WTC11 (cell line): ENCODE measurements around the gene SPOCK1. TPM values are rescaled to one million over a fixed set of nuclear protein-coding genes. Genes with fewer than 3 reads are reported as not detected.

Experiments used
- ATAC-seq: fragments of 200-7000 bp; cut with Tn5 transposase; 2 replicates; pipeline ENCODE4 v1.10.0; 2021; ENCODE audit warnings: mild to moderate bottlenecking, moderate library complexity
- CTCF ChIA-PET: fragments of 300-600 bp; sonication (Branson Sonifier 250); formaldehyde crosslinking; loops from one replicate; lab custom pipeline; 2021; ENCODE audit warnings: antibody characterized with exemption; lab: Charles Lee
- POLR2A ChIA-PET: fragments of 350-600 bp; sonication (Branson Sonifier 250); formaldehyde crosslinking; loops from one replicate; lab custom pipeline; 2021; ENCODE audit warnings: antibody characterized with exemption; lab: Charles Lee
- DNase-seq: peaks from one replicate; pipeline ENCODE4 v3.0.0; 2021; ENCODE audit warnings: low spot score
- H3K27ac Mint-ChIP-seq: 2 replicates; pipeline ENCODE4 v1.8.0; 2021; ENCODE audit warnings: mixed read lengths
- H3K27me3 Mint-ChIP-seq: 2 replicates; pipeline ENCODE4 v1.8.0; 2021; ENCODE audit warnings: low read depth, mild to moderate bottlenecking, moderate library complexity, mixed read lengths
- H3K36me3 Mint-ChIP-seq: 2 replicates; pipeline ENCODE4 v1.8.0; 2021; ENCODE audit warnings: mixed read lengths
- H3K4me1 Mint-ChIP-seq: 2 replicates; pipeline ENCODE4 v1.8.0; 2022; ENCODE audit warnings: mixed read lengths
- H3K4me3 Mint-ChIP-seq: 2 replicates; pipeline ENCODE4 v1.8.0; 2021; ENCODE audit warnings: mild to moderate bottlenecking, moderate library complexity, mixed read lengths
- H3K9me3 Mint-ChIP-seq: 2 replicates; pipeline ENCODE4 v1.8.0; 2021; ENCODE audit warnings: mixed read lengths
- ATF1 ChIP-seq: sonication (generic); formaldehyde crosslinking; IDR thresholded peaks from 2 replicates; pipeline ENCODE4 v1.8.1; 2023; ENCODE audit warnings: mild to moderate bottlenecking, moderate library complexity, missing genetic modification reagents
- CREB1 ChIP-seq: sonication (generic); formaldehyde crosslinking; IDR thresholded peaks from 2 replicates; pipeline ENCODE4 v1.8.0; 2023; ENCODE audit warnings: mild to moderate bottlenecking, missing genetic modification reagents
- ETV6 ChIP-seq: sonication (generic); formaldehyde crosslinking; IDR thresholded peaks from 2 replicates; pipeline ENCODE4 v1.8.1; 2022; ENCODE audit warnings: mild to moderate bottlenecking, missing genetic modification reagents
- GTF2I ChIP-seq: fragments of 250-450 bp; sonication (Bioruptor Pico); conservative IDR thresholded peaks from 2 replicates; pipeline ENCODE4 v1.4.0; 2021; ENCODE audit warnings: mild to moderate bottlenecking
- NR2C2 ChIP-seq: sonication (generic); formaldehyde crosslinking; IDR thresholded peaks from 2 replicates; pipeline ENCODE4 v1.8.0; 2022; ENCODE audit warnings: mild to moderate bottlenecking, missing genetic modification reagents
- OVOL2 ChIP-seq: fragments of 250-450 bp; sonication (Bioruptor Pico); IDR thresholded peaks from 2 replicates; pipeline ENCODE4 v1.9.0; 2021; ENCODE audit warnings: mild to moderate bottlenecking, borderline replicate concordance
- SP1 ChIP-seq: sonication (generic); formaldehyde crosslinking; conservative IDR thresholded peaks from 2 replicates; pipeline ENCODE4 v1.8.1; 2022; ENCODE audit warnings: missing genetic modification reagents
- TEAD4 ChIP-seq: sonication (generic); formaldehyde crosslinking; IDR thresholded peaks from 2 replicates; pipeline ENCODE4 v1.8.0; 2022; ENCODE audit warnings: mild to moderate bottlenecking, missing genetic modification reagents
- ZNF138 ChIP-seq: sonication (generic); formaldehyde crosslinking; conservative IDR thresholded peaks from 2 replicates; pipeline ENCODE4 v1.8.1; 2022; ENCODE audit warnings: mild to moderate bottlenecking, moderate library complexity, missing genetic modification reagents
- ZNF219 ChIP-seq: sonication (generic); formaldehyde crosslinking; IDR thresholded peaks from 2 replicates; pipeline ENCODE4 v1.8.0; 2023; ENCODE audit warnings: missing genetic modification reagents, mild to moderate bottlenecking, borderline replicate concordance
- ZNF232 ChIP-seq: sonication (generic); formaldehyde crosslinking; IDR thresholded peaks from 2 replicates; pipeline ENCODE4 v1.8.0; 2022; ENCODE audit warnings: mild to moderate bottlenecking, missing genetic modification reagents
- ZNF671 ChIP-seq: fragments of 250-450 bp; sonication (Bioruptor Pico); IDR thresholded peaks from 2 replicates; pipeline ENCODE4 v1.8.0; 2021; ENCODE audit warnings: mild to moderate bottlenecking
- total RNA-seq: library from RNA; stranded (reverse); gene quantifications from 3 replicates; pipeline ENCODE4 v1.2.3, GENCODE V29; 2021
- TF ChIP-seq, protein P1 (sequence below): sonication (generic); formaldehyde crosslinking; conservative IDR thresholded peaks from 2 replicates; pipeline ENCODE4 v1.8.1; 2023; ENCODE audit warnings: mild to moderate bottlenecking, low read depth, missing genetic modification reagents, moderate library complexity
- TF ChIP-seq, protein P2 (sequence below): fragments of 200-600 bp; IDR thresholded peaks from 2 replicates; pipeline ENCODE4 v1.8.0; 2022; ENCODE audit warnings: antibody characterized with exemption
- TF ChIP-seq, protein P3 (sequence below): fragments of 250-450 bp; sonication (Bioruptor Pico); conservative IDR thresholded peaks from 2 replicates; pipeline ENCODE4 v1.9.0; 2021; ENCODE audit warnings: mild to moderate bottlenecking
- TF ChIP-seq, protein P4 (sequence below): sonication (generic); formaldehyde crosslinking; conservative IDR thresholded peaks from 2 replicates; pipeline ENCODE4 v1.8.1; 2022; ENCODE audit warnings: mild to moderate bottlenecking, missing genetic modification reagents
- TF ChIP-seq, protein P5 (sequence below): sonication (generic); formaldehyde crosslinking; IDR thresholded peaks from 2 replicates; pipeline ENCODE4 v1.8.1; 2022; ENCODE audit warnings: low read depth, mild to moderate bottlenecking, moderate library complexity, missing genetic modification reagents, borderline replicate concordance
- TF ChIP-seq, protein P6 (sequence below): fragments of 250-450 bp; sonication (Bioruptor Pico); IDR thresholded peaks from 2 replicates; pipeline ENCODE4 v1.8.0; 2021; ENCODE audit warnings: mild to moderate bottlenecking

SPOCK1 gene
- total RNA-seq, 1 experiment from 2014 or later: 15.2 TPM

DNA sequence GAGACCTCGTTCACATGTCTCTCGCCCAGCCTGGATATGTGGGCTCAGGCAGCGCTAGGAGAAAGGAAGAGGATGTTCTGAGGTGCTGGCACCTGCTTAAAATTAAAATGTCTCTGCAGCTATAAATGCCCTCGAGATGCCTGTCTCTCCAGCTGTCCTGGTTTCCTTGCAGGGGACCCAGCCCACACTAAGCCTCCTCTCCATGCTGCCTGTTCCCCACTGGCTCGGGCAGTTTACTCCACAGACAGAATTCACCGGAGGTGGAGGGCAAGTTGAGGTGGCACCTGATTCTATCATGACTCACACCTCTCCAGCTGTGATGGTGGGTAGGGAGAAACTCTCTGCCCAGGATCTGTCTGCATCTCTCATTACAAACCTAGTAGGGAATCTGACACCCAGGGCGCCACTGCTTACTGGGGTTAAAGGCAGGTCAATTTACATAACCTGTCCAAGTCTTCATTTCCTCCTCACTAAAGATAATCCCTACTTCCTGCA, 420.9 kb downstream of the SPOCK1 start:
- Mint-ChIP-seq H3K36me3 (no peaks in the 10 kb centered on the region), H3K4me1 (peaks cover 31% of the 10 kb centered on the region), H3K27ac (no peak overlapping the region), H3K27me3 (no peaks in the 10 kb centered on the region), H3K4me3 (no peak overlapping the region), H3K9me3 (no peaks in the 10 kb centered on the region)
- ChIA-PET POLR2A (interaction anchor here (1.2 kb wide), 1 partner anchor 9 kb away, joined by 3 read pairs; no protein-coding TSS in a partner anchor), CTCF (interaction anchor here (0.9 to 2.0 kb wide), 3 partner anchors 10 to 242 kb away, joined by 4 to 6 read pairs (median 4); no protein-coding TSS in a partner anchor)
- ATAC-seq: no peak
- TF ChIP-seq NR2C2 (no peak), ETV6 (CRISPR knock-in tag) (peak; percentile 61; the same call in 1 of the 2 replicates)
- DNase-seq: no peak

DNA sequence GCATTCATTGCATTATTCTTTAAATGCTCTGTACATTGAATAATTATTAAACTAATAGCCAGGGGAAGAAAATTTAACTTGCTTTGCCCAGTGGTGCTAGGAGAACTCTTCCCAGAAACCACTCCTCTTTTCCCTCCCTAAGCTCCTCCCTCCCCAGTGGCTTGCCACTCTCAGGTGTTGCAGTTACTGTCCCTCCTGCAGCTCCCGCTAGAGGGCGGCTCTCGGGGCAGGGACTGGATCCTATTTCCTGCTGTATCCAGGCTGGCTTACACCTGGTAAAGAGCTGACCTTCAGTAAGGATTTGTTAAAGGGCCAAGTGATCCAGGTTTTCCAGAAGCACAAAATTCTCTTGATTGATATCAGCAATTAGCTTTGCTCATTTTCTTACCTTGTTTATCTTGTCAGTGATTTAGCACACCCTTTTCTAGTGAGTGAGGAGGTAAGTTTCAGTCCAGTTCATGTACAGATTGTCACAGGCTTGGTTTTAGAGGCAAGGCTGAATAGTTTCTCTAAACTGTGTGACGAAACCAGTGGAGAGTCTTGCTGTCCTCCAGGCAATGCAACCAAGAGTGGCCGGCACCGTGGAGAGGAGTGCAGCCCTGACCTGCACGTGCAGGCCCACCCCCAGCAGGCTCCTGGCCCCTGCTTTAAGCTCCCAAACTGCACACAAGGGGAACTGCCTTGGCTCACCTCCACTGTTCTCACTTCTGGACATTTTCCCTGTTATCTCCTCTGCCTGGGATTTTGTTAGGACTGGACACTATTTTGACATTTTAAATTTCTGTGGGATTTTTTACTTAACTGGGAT, 423.8 kb downstream of the SPOCK1 start:
- peaks cover 24% of the 10 kb centered on the region for H3K4me1 Mint-ChIP-seq
- ATAC-seq (peak; percentile 100), DNase-seq (peak; percentile 94)
- TF ChIP-seq, protein P1, sequence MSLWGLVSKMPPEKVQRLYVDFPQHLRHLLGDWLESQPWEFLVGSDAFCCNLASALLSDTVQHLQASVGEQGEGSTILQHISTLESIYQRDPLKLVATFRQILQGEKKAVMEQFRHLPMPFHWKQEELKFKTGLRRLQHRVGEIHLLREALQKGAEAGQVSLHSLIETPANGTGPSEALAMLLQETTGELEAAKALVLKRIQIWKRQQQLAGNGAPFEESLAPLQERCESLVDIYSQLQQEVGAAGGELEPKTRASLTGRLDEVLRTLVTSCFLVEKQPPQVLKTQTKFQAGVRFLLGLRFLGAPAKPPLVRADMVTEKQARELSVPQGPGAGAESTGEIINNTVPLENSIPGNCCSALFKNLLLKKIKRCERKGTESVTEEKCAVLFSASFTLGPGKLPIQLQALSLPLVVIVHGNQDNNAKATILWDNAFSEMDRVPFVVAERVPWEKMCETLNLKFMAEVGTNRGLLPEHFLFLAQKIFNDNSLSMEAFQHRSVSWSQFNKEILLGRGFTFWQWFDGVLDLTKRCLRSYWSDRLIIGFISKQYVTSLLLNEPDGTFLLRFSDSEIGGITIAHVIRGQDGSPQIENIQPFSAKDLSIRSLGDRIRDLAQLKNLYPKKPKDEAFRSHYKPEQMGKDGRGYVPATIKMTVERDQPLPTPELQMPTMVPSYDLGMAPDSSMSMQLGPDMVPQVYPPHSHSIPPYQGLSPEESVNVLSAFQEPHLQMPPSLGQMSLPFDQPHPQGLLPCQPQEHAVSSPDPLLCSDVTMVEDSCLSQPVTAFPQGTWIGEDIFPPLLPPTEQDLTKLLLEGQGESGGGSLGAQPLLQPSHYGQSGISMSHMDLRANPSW (CRISPR knock-in tag): no peak
- no peak for TF ChIP-seq ZNF138 (CRISPR knock-in tag)
- TF ChIP-seq SP1 (CRISPR knock-in tag): 0 out of 2 replicates have a peak, but pooled peaks have one; percentile 19
- TF ChIP-seq TEAD4 (CRISPR knock-in tag): no peak
- TF ChIP-seq, protein P2, sequence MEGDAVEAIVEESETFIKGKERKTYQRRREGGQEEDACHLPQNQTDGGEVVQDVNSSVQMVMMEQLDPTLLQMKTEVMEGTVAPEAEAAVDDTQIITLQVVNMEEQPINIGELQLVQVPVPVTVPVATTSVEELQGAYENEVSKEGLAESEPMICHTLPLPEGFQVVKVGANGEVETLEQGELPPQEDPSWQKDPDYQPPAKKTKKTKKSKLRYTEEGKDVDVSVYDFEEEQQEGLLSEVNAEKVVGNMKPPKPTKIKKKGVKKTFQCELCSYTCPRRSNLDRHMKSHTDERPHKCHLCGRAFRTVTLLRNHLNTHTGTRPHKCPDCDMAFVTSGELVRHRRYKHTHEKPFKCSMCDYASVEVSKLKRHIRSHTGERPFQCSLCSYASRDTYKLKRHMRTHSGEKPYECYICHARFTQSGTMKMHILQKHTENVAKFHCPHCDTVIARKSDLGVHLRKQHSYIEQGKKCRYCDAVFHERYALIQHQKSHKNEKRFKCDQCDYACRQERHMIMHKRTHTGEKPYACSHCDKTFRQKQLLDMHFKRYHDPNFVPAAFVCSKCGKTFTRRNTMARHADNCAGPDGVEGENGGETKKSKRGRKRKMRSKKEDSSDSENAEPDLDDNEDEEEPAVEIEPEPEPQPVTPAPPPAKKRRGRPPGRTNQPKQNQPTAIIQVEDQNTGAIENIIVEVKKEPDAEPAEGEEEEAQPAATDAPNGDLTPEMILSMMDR: peak; percentile 68
- H3K27me3 Mint-ChIP-seq: no peaks in the 10 kb centered on the region
- H3K9me3 Mint-ChIP-seq: no peaks in the 10 kb centered on the region
- ChIA-PET POLR2A (interaction anchor here (0.6 to 0.7 kb wide), 2 partner anchors 198 to 982 kb away, joined by 3 to 4 read pairs; no protein-coding TSS in a partner anchor), CTCF (interaction anchor here (0.5 to 2.1 kb wide), 71 partner anchors 8 to 1514 kb away, joined by 3 to 31 read pairs (median 4); no protein-coding TSS in a partner anchor)
- peak overlapping the region; percentile 13; the same call in 1 of the 2 replicates for H3K27ac Mint-ChIP-seq
- H3K36me3 Mint-ChIP-seq: no peaks in the 10 kb centered on the region
- H3K4me3 Mint-ChIP-seq: no peak overlapping the region

DNA sequence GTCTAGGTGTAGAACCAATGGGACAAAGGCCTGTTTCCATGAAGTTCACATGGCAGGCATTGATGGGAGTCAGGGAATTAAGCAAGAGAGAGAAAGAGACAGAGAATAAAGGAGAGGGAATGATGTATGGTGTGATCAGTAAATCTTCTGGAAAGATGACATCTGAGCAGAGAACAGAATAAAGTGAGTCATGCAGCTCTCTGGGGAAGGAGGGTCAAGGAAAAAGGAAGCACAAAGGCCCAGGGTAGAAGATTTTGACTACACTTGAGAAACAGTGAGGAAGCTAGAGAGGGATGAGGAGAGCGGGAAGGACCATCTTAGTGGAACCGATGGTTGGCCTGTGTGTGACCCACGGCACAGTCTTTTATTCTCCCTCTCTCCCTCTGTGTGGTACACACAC, 425.9 kb downstream of the SPOCK1 start:
- Mint-ChIP-seq H3K27ac (no peak overlapping the region), H3K4me3 (no peak overlapping the region), H3K27me3 (no peaks in the 10 kb centered on the region), H3K9me3 (0 out of 2 replicates have a peak, but pooled peaks cover 3% of the 10 kb centered on the region), H3K36me3 (no peaks in the 10 kb centered on the region), H3K4me1 (peaks cover 19% of the 10 kb centered on the region)
- ChIA-PET CTCF (interaction anchor here (1.3 kb wide), 1 partner anchor 9 kb away, joined by 5 read pairs; no protein-coding TSS in a partner anchor), POLR2A (no interaction called here)
- ATAC-seq: no peak
- no peak for DNase-seq
- TF ChIP-seq, protein P3, sequence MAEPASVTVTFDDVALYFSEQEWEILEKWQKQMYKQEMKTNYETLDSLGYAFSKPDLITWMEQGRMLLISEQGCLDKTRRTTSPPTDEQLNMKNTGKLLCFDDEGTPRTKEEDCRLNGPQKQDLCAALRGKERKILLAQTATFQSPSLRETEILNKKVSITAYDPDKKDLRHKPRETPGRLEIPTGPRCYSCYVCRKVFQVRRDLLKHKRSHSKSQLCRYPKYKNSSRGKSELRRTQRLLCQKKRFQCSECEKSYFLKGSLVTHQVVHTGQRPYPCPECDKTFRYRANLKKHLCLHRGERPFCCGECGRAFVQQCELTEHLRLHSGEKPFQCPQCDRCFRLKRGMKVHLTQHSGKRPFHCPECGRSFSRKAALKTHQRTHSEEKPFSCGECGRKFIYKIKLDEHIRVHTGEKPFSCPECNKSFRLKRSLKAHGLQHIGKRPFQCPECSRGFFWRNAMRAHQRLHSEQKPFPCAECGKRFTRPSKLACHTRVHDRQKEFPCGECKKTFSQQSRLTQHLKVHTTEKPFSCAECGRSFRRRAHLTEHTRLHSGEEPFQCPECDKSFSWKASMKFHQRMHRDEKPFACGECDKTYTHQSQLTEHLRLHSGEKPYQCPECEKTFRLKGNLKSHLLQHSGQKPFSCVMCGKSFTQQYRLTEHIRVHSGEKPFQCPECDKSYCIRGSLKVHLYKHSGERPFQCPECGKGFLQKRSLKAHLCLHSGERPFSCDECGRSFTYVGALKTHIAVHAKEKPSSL: no peak
- TF ChIP-seq, protein P4, sequence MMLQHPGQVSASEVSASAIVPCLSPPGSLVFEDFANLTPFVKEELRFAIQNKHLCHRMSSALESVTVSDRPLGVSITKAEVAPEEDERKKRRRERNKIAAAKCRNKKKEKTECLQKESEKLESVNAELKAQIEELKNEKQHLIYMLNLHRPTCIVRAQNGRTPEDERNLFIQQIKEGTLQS (CRISPR knock-in tag): no peak
- TF ChIP-seq, protein P2: no peak
- TF ChIP-seq ZNF671 (CRISPR knock-in tag) (no peak), ZNF232 (CRISPR knock-in tag) (no peak), CREB1 (CRISPR knock-in tag) (no peak), ZNF219 (no peak), ATF1 (CRISPR knock-in tag) (no peak), GTF2I (no peak), OVOL2 (no peak)
- TF ChIP-seq, protein P5, sequence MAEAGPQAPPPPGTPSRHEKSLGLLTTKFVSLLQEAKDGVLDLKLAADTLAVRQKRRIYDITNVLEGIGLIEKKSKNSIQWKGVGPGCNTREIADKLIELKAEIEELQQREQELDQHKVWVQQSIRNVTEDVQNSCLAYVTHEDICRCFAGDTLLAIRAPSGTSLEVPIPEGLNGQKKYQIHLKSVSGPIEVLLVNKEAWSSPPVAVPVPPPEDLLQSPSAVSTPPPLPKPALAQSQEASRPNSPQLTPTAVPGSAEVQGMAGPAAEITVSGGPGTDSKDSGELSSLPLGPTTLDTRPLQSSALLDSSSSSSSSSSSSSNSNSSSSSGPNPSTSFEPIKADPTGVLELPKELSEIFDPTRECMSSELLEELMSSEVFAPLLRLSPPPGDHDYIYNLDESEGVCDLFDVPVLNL: no peak
- TF ChIP-seq, protein P6, sequence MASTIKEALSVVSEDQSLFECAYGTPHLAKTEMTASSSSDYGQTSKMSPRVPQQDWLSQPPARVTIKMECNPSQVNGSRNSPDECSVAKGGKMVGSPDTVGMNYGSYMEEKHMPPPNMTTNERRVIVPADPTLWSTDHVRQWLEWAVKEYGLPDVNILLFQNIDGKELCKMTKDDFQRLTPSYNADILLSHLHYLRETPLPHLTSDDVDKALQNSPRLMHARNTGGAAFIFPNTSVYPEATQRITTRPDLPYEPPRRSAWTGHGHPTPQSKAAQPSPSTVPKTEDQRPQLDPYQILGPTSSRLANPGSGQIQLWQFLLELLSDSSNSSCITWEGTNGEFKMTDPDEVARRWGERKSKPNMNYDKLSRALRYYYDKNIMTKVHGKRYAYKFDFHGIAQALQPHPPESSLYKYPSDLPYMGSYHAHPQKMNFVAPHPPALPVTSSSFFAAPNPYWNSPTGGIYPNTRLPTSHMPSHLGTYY (CRISPR knock-in tag): no peak
